ENCODE measurements around the gene P2RY10. TPM values are rescaled to one million over a fixed set of nuclear protein-coding genes. Genes with fewer than 3 reads are reported as not detected.

P2RY10 gene
- under 1 TPM in 1 of 2 donors, not detected in 1; 0.59 TPM for total RNA-seq
- not detected for polyA plus RNA-seq (ENCODE audit: insufficient read length in 2 of 2)
- long read RNA-seq, donor 1: 0 reads
- long read RNA-seq, donor 2: 0 reads
- long read RNA-seq, donor 3: 0 reads
- long read RNA-seq, donor 4: 0 reads

- Histone ChIP-seq H3K4me3 (ENCODE audit: low read depth, low read length) (no peak within 1 kb of the TSS), H3K4me1 (ENCODE audit: control insufficient read depth, insufficient read depth, low read length) (no peaks in the 10 kb centered on the region), H3K9me3 (ENCODE audit: control insufficient read depth, insufficient read depth, low read length) (no peaks in the 10 kb centered on the region), H3K27me3 (ENCODE audit: control insufficient read depth, insufficient read depth, low read length) (no peaks in the 10 kb centered on the region), H3K27ac (ENCODE audit: low read depth, low read length) (no peak within 1 kb of the TSS), H3K36me3 (ENCODE audit: control insufficient read depth, insufficient read depth, low read length) (no peaks in the 10 kb centered on the region)
- no peak for DNase-seq (ENCODE audit: low read depth in 4 of 6, low spot score in 6 of 6)
- 50% methylated on average over 2 of the region's 5 CpGs for WGBS (ENCODE audit: insufficient coverage)
These were observed at the start of gene P2RY10 for GRCh38 chrX:78945186-78945912. P2RY10 (plus strand) TSS chrX:78945391; CDS start chrX:78960521, 15,130 bp downstream.

- no CpG with 5 or more reads among the region's 1 CpG for WGBS (ENCODE audit: insufficient coverage)
- no peak overlapping the region for H3K27ac ChIP-seq (ENCODE audit: low read depth, low read length)
- no peak for DNase-seq (ENCODE audit: low read depth in 4 of 6, low spot score in 6 of 6)
These were observed 22.4 kb upstream of the P2RY10 start for GRCh38 chrX:78922754-78923153.

GRCh38 chrX:78923198-78924015 lies 21.8 kb upstream of the P2RY10 start:
- H3K4me3 ChIP-seq (ENCODE audit: low read depth, low read length): no peak overlapping the region
- no peaks in the 10 kb centered on the region for H3K27me3 ChIP-seq (ENCODE audit: control insufficient read depth, insufficient read depth, low read length)
- DNase-seq (ENCODE audit: low read depth in 4 of 6, low spot score in 6 of 6): peak in 1 of 6 donors; percentile 43
- no peaks in the 10 kb centered on the region for H3K9me3 ChIP-seq (ENCODE audit: control insufficient read depth, insufficient read depth, low read length)
- no peaks in the 10 kb centered on the region for H3K36me3 ChIP-seq (ENCODE audit: control insufficient read depth, insufficient read depth, low read length)
- H3K27ac ChIP-seq (ENCODE audit: low read depth, low read length): no peak overlapping the region
- H3K4me1 ChIP-seq (ENCODE audit: control insufficient read depth, insufficient read depth, low read length): no peaks in the 10 kb centered on the region
- 85% methylated on average over 1 of the region's 3 CpGs for WGBS (ENCODE audit: insufficient coverage)

More at GRCh38 chrX:78922754-78923153, 22.4 kb upstream of the P2RY10 start:
- no peaks in the 10 kb centered on the region for H3K27me3 ChIP-seq (ENCODE audit: control insufficient read depth, insufficient read depth, low read length)
- no peaks in the 10 kb centered on the region for H3K36me3 ChIP-seq (ENCODE audit: control insufficient read depth, insufficient read depth, low read length)
- H3K4me3 ChIP-seq (ENCODE audit: low read depth, low read length): no peak overlapping the region
- no peaks in the 10 kb centered on the region for H3K4me1 ChIP-seq (ENCODE audit: control insufficient read depth, insufficient read depth, low read length)
- no peaks in the 10 kb centered on the region for H3K9me3 ChIP-seq (ENCODE audit: control insufficient read depth, insufficient read depth, low read length)

GRCh38 chrX:78931814-78932213 lies 13.4 kb upstream of the P2RY10 start:
- no peaks in the 10 kb centered on the region for H3K4me1 ChIP-seq (ENCODE audit: control insufficient read depth, insufficient read depth, low read length)
- no peak overlapping the region for H3K4me3 ChIP-seq (ENCODE audit: low read depth, low read length)
- H3K36me3 ChIP-seq (ENCODE audit: control insufficient read depth, insufficient read depth, low read length): no peaks in the 10 kb centered on the region
- no peak overlapping the region for H3K27ac ChIP-seq (ENCODE audit: low read depth, low read length)
- no peak for DNase-seq (ENCODE audit: low read depth in 4 of 6, low spot score in 6 of 6)
- H3K27me3 ChIP-seq (ENCODE audit: control insufficient read depth, insufficient read depth, low read length): no peaks in the 10 kb centered on the region
- WGBS (ENCODE audit: insufficient coverage): no CpG with 5 or more reads among the region's 1 CpG
- no peaks in the 10 kb centered on the region for H3K9me3 ChIP-seq (ENCODE audit: control insufficient read depth, insufficient read depth, low read length)

- Histone ChIP-seq H3K4me3 (ENCODE audit: low read depth, low read length) (no peak overlapping the region), H3K27ac (ENCODE audit: low read depth, low read length) (no peak overlapping the region), H3K27me3 (ENCODE audit: control insufficient read depth, insufficient read depth, low read length) (no peaks in the 10 kb centered on the region), H3K9me3 (ENCODE audit: control insufficient read depth, insufficient read depth, low read length) (no peaks in the 10 kb centered on the region), H3K4me1 (ENCODE audit: control insufficient read depth, insufficient read depth, low read length) (no peaks in the 10 kb centered on the region), H3K36me3 (ENCODE audit: control insufficient read depth, insufficient read depth, low read length) (no peaks in the 10 kb centered on the region)
- 86% methylated on average over 7 of the region's 7 CpGs for WGBS (ENCODE audit: insufficient coverage)
- no peak for DNase-seq (ENCODE audit: low read depth in 4 of 6, low spot score in 6 of 6)
These were observed 10.3 kb upstream of the P2RY10 start for GRCh38 chrX:78934866-78935265.

GRCh38 chrX:78944351-78944750 lies 840 bp upstream of the P2RY10 start:
- Histone ChIP-seq H3K27me3 (ENCODE audit: control insufficient read depth, insufficient read depth, low read length) (no peaks in the 10 kb centered on the region), H3K27ac (ENCODE audit: low read depth, low read length) (no peak overlapping the region), H3K36me3 (ENCODE audit: control insufficient read depth, insufficient read depth, low read length) (no peaks in the 10 kb centered on the region), H3K9me3 (ENCODE audit: control insufficient read depth, insufficient read depth, low read length) (no peaks in the 10 kb centered on the region), H3K4me3 (ENCODE audit: low read depth, low read length) (no peak overlapping the region), H3K4me1 (ENCODE audit: control insufficient read depth, insufficient read depth, low read length) (no peaks in the 10 kb centered on the region)
- DNase-seq (ENCODE audit: low read depth in 4 of 6, low spot score in 6 of 6): no peak
- 64% methylated on average over 2 of the region's 3 CpGs for WGBS (ENCODE audit: insufficient coverage)

- no peak overlapping the region for H3K27ac ChIP-seq (ENCODE audit: low read depth, low read length)
- WGBS (ENCODE audit: insufficient coverage): no CpG with 5 or more reads among the region's 1 CpG
- no peaks in the 10 kb centered on the region for H3K27me3 ChIP-seq (ENCODE audit: control insufficient read depth, insufficient read depth, low read length)
- H3K4me3 ChIP-seq (ENCODE audit: low read depth, low read length): no peak overlapping the region
- H3K4me1 ChIP-seq (ENCODE audit: control insufficient read depth, insufficient read depth, low read length): no peaks in the 10 kb centered on the region
- no peaks in the 10 kb centered on the region for H3K36me3 ChIP-seq (ENCODE audit: control insufficient read depth, insufficient read depth, low read length)
- no peaks in the 10 kb centered on the region for H3K9me3 ChIP-seq (ENCODE audit: control insufficient read depth, insufficient read depth, low read length)
- DNase-seq (ENCODE audit: low read depth in 4 of 6, low spot score in 6 of 6): peak in 1 of 6 donors; percentile 38
These were observed 1.2 kb downstream of the P2RY10 start for GRCh38 chrX:78946178-78946931.

- H3K4me3 ChIP-seq (ENCODE audit: low read depth, low read length): no peak overlapping the region
- no peaks in the 10 kb centered on the region for H3K27me3 ChIP-seq (ENCODE audit: control insufficient read depth, insufficient read depth, low read length)
- H3K4me1 ChIP-seq (ENCODE audit: control insufficient read depth, insufficient read depth, low read length): no peaks in the 10 kb centered on the region
- no peaks in the 10 kb centered on the region for H3K36me3 ChIP-seq (ENCODE audit: control insufficient read depth, insufficient read depth, low read length)
- H3K27ac ChIP-seq (ENCODE audit: low read depth, low read length): no peak overlapping the region
- H3K9me3 ChIP-seq (ENCODE audit: control insufficient read depth, insufficient read depth, low read length): no peaks in the 10 kb centered on the region
- peak in 1 of 6 donors; percentile 15 for DNase-seq (ENCODE audit: low read depth in 4 of 6, low spot score in 6 of 6)
- WGBS (ENCODE audit: insufficient coverage): no CpG with 5 or more reads among the region's 3 CpGs
These were observed 5.0 kb downstream of the P2RY10 start for GRCh38 chrX:78950009-78950835.
